Colonic mucosa (tissue), 4 donors: ENCODE measurements around the gene UBE2L6. TPM values are rescaled to one million over a fixed set of nuclear protein-coding genes. Genes with fewer than 3 reads are reported as not detected.
"Not testable (repeated sequence)": the region's sequence is repeated elsewhere in the genome, so short reads cannot be mapped to it uniquely, and the experiment has no call there.

Experiments used
- DNase-seq: peaks from one replicate; pipeline ENCODE4 v3.0.0-alpha.2; 2020
- H3K27ac ChIP-seq: fragments of 200-600 bp; one replicate; pipeline ENCODE4 v1.8.0; 2021
- H3K27me3 ChIP-seq: fragments of 200-600 bp; one replicate; pipeline ENCODE4 v1.8.0; 2021
- H3K36me3 ChIP-seq: fragments of 200-600 bp; one replicate; pipeline ENCODE4 v1.8.0; 2021
- H3K4me1 ChIP-seq: fragments of 200-600 bp; one replicate; pipeline ENCODE4 v1.8.0; 2021; ENCODE audit warnings: mild to moderate bottlenecking
- H3K4me3 ChIP-seq: fragments of 200-600 bp; one replicate; pipeline ENCODE4 v1.8.0; 2021
- H3K9ac ChIP-seq, 2 donors: one replicate each; pipeline ENCODE4 v1.7.0; 2013; ENCODE audit warnings: control low read depth in 2 of 2, low read depth in 2 of 2, low read length in 2 of 2
- H3K9me3 ChIP-seq: fragments of 200-600 bp; one replicate; pipeline ENCODE4 v1.8.0; 2021
- intact Hi-C: fragments of 100-400 bp; cut with DNase I; formaldehyde crosslinking; loops from one replicate; pipeline ENCODE4 v1.14.1; 2022
- total RNA-seq, 2 donors: library from RNA; stranded (reverse); fragmentation: NEBNext Ultra II Directional in 1 of 2; extraction: Animal tissue kit (Norgen Biotek cat#: 25700) in 1 of 2; gene quantifications; one replicate each; pipeline ENCODE4 v1.2.1, GENCODE V29; 2021
- TF ChIP-seq, protein P1 (sequence below): fragments of 200-600 bp; IDR thresholded peaks from one replicate; pipeline ENCODE4 v1.8.0; 2022; ENCODE audit warnings: antibody characterized with exemption, mild to moderate bottlenecking
- donor health status: healthy.
- donor health status: DM: no; HTN: no; CAD: no.
- donor health status: DM: no; HTN: no; CAD: no.

Gene UBE2L6
- total RNA-seq, 2 donors from 2014 or later: 28.3 to 35.3 TPM

DNA sequence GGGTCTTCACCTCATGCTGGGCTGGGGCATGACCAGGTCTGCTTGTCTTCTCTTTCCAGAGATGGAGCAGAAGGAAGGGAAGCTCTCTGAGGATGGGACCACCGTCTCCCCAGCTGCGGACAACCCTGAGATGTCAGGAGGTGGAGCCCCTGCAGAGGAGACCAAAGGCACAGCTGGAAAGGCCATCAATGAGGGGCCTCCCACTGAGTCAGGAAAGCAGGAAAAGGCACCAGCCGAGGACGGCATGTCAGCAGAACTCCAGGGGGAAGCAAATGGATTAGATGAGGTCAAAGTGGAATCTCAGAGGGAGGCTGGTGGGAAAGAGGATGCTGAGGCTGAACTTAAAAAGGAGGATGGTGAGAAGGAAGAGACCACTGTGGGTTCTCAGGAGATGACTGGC, 24.9 kb downstream of the UBE2L6 start:
- Histone ChIP-seq H3K27ac (no peak overlapping the region), H3K9me3 (no peaks in the 10 kb centered on the region), H3K4me1 (no peaks in the 10 kb centered on the region), H3K9ac (no peak overlapping the region), H3K4me3 (no peak overlapping the region), H3K36me3 (no peaks in the 10 kb centered on the region), H3K27me3 (no peaks in the 10 kb centered on the region)
- TF ChIP-seq, protein P1, sequence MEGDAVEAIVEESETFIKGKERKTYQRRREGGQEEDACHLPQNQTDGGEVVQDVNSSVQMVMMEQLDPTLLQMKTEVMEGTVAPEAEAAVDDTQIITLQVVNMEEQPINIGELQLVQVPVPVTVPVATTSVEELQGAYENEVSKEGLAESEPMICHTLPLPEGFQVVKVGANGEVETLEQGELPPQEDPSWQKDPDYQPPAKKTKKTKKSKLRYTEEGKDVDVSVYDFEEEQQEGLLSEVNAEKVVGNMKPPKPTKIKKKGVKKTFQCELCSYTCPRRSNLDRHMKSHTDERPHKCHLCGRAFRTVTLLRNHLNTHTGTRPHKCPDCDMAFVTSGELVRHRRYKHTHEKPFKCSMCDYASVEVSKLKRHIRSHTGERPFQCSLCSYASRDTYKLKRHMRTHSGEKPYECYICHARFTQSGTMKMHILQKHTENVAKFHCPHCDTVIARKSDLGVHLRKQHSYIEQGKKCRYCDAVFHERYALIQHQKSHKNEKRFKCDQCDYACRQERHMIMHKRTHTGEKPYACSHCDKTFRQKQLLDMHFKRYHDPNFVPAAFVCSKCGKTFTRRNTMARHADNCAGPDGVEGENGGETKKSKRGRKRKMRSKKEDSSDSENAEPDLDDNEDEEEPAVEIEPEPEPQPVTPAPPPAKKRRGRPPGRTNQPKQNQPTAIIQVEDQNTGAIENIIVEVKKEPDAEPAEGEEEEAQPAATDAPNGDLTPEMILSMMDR: no peak
- intact Hi-C loops: no loop called here
- no peak for DNase-seq

DNA sequence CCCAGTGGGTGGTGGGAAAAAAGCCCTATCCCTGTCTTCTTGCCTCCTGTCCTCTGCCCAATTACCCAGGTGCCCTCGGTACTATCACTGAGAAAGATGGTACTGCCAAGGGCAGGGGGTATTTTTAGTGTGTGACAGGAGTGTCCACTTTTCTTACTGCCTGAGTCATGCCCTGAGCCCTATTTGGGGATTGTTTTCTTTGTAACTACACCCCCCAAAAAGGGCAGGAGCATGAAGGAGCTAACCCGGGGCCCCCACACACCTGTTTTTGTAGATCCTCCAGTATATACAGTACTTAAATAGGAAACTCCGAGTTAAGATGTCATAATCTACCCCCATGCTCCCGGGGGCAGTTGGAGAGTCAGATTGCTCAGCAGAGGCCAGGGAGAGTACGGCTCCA, 26.3 kb downstream of the UBE2L6 start:
- Histone ChIP-seq H3K36me3 (no peaks in the 10 kb centered on the region), H3K27ac (no peak overlapping the region), H3K27me3 (no peaks in the 10 kb centered on the region), H3K4me1 (no peaks in the 10 kb centered on the region), H3K9ac (no peak overlapping the region), H3K9me3 (no peaks in the 10 kb centered on the region), H3K4me3 (no peak overlapping the region)
- intact Hi-C loops: no loop called here
- no peak for DNase-seq
- TF ChIP-seq, protein P1: no peak

DNA sequence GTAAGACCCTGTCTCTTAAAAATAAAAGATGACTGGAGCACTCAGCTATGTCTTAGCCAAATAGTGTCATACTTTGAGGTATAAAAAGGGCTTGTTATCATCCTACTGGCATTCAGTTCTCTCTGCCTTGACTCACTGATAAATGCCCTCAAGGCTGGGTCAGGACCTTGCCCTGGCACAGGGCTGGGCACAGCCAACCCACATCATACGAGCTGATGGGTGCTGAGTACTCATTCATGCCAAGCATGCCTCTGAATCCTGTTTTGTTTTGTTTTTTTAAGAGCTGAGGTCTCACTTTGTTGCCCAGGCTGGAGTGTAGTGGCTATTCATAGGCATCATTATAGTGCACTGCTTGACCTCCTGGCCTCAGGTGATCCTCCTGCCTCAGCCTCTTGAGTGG, 28.1 kb downstream of the UBE2L6 start:
- Histone ChIP-seq H3K36me3 (no peaks in the 10 kb centered on the region), H3K9ac (no peak overlapping the region), H3K4me3 (no peak overlapping the region), H3K27ac (no peak overlapping the region), H3K9me3 (no peaks in the 10 kb centered on the region), H3K27me3 (no peaks in the 10 kb centered on the region), H3K4me1 (no peaks in the 10 kb centered on the region)
- intact Hi-C loops: loop anchor here (10.0 kb wide), 1 partner anchor 105 kb away; the partner anchor contains the start of gene YPEL4
- TF ChIP-seq, protein P1: no peak
- DNase-seq: no peak

DNA sequence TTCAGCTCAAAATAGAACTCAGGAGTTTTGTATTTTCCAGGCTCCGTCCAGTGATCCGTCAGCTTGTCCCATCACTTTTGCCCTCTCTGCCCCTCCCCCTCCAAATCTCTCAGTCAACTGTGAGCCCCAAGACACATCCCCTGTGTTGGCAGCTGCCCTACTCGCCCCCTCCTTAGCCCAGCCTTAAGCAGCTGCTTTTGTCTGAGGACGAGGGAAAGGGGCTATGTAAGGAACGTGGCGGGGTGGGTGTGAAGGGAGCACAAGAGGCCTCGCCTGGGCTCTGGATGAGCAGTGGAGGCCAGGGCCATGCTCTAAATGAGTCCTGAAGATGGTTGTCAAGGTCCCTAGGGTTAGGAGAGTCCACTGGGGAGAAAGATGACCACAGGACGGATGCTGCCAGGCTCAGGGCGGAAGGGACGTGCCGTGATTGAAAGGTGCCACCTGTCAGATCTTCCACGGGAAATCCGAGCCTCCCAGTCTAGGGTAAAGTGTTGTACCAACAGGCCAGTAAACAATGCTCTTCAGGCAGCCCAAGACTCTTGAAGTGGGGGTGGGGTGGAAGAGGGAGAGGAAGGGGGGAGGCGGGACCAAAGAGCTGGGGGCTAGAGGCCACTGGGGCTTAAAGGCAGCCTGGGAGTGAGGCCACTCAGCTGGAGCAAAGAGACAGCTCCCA, 30.4 kb downstream of the UBE2L6 start, which contains the start of gene SMTNL1:
Gene SMTNL1 (plus strand): TSS at position 649 of the 673 bp plus-strand sequence. CDS start 5,048 bp downstream, outside the sequence.
- intact Hi-C loops: loop anchor here (10.0 kb wide), 1 partner anchor 108 kb away; the partner anchor contains the start of gene YPEL4

DNA sequence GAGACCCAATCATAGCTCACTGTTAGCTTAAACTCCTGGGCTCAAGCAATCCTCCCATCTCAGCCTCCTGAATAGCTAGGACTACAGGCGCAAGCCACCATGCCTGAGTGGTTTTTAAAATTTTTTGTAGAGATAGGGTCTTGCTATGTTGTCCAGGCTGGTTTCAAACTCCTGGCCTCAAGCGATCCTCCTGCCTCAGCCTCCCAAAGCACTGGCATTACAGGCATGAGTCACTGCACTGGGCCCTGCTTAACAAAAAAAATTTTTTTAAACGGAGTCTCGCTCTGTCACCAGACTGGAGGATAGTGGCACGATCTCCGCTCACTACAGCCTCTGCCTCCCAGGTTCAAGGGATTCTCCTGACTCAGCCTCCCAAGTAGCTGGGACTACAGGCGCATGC, 33.0 kb downstream of the UBE2L6 start:
- H3K9ac ChIP-seq, H3K9me3 ChIP-seq, DNase-seq, H3K4me3 ChIP-seq, H3K27ac ChIP-seq, H3K36me3 ChIP-seq, H3K4me1 ChIP-seq, H3K27me3 ChIP-seq: not testable (repeated sequence)
- intact Hi-C loops: loop anchor here (10.0 kb wide), 1 partner anchor 110 kb away; the partner anchor contains the start of gene YPEL4

More for the DNA sequence above, 30.4 kb downstream of the UBE2L6 start, which contains the start of gene SMTNL1:
- H3K27ac ChIP-seq: no peak within 1 kb of the TSS
- TF ChIP-seq, protein P1: no peak
- H3K9me3 ChIP-seq: no peaks in the 10 kb centered on the region
- no peak within 1 kb of the TSS for H3K9ac ChIP-seq
- H3K27me3 ChIP-seq: no peaks in the 10 kb centered on the region
- no peak for DNase-seq
- no peak within 1 kb of the TSS for H3K4me3 ChIP-seq
- no peaks in the 10 kb centered on the region for H3K4me1 ChIP-seq
- H3K36me3 ChIP-seq: no peaks in the 10 kb centered on the region
